NCI-H2196 (cell line): ENCODE measurements around the gene POPDC3.
A peak's percentile ranks its signal among the peaks of the same experiment; 100 is the strongest.
"Not testable (repeated sequence)": the region's sequence is repeated elsewhere in the genome, so short reads cannot be mapped to it uniquely, and the experiment has no call there.

Source experiments
- DNase-seq: peaks from one replicate; lab custom pipeline; 2025; ENCODE audit not compliant: unreplicated experiment; lab: John Stamatoyannopoulos, UW

The POPDC3 gene

GRCh38 chr6:105196076-105196475, 16.3 kb upstream of the POPDC3 start:
- DNase-seq = no peak

GRCh38 chr6:105194591-105194990, 14.8 kb upstream of the POPDC3 start:
- DNase-seq = no peak

- no peak for DNase-seq
Observed at GRCh38 chr6:105194106-105194505, 14.3 kb upstream of the POPDC3 start.

GRCh38 chr6:105193647-105194046, 13.8 kb upstream of the POPDC3 start:
- no peak for DNase-seq

- no peak for DNase-seq
Observed at GRCh38 chr6:105192707-105193465, 13.1 kb upstream of the POPDC3 start.

- no peak for DNase-seq
Observed at GRCh38 chr6:105191351-105191750, 11.5 kb upstream of the POPDC3 start.

GRCh38 chr6:105189026-105189820, 9.4 kb upstream of the POPDC3 start:
- no peak for DNase-seq

- no peak for DNase-seq
Observed at GRCh38 chr6:105188251-105188650, 8.4 kb upstream of the POPDC3 start.

GRCh38 chr6:105186576-105186975, 6.8 kb upstream of the POPDC3 start:
- DNase-seq = no peak

GRCh38 chr6:105184921-105185320, 5.1 kb upstream of the POPDC3 start:
- DNase-seq = no peak

GRCh38 chr6:105181981-105182515, 2.2 kb upstream of the POPDC3 start:
- DNase-seq = no peak

- DNase-seq = no peak
Observed at GRCh38 chr6:105178636-105179035, 1.2 kb downstream of the POPDC3 start.

GRCh38 chr6:105178110-105178509, 1.7 kb downstream of the POPDC3 start:
- no peak for DNase-seq

- DNase-seq = no peak
Observed at GRCh38 chr6:105177556-105177955, 2.3 kb downstream of the POPDC3 start.

GRCh38 chr6:105174512-105174911, 5.3 kb downstream of the POPDC3 start:
- no peak for DNase-seq

- DNase-seq = not testable (repeated sequence)
Observed at GRCh38 chr6:105172515-105172914, 7.3 kb downstream of the POPDC3 start.

- no peak for DNase-seq
Observed at GRCh38 chr6:105170059-105170458, 9.8 kb downstream of the POPDC3 start.

- no peak for DNase-seq
Observed at GRCh38 chr6:105167914-105168313, 11.9 kb downstream of the POPDC3 start.

GRCh38 chr6:105164418-105164817, 15.4 kb downstream of the POPDC3 start:
- DNase-seq = peak; percentile 62

GRCh38 chr6:105163183-105163582, 16.6 kb downstream of the POPDC3 start:
- DNase-seq = no peak

GRCh38 chr6:105162377-105162776, 17.4 kb downstream of the POPDC3 start:
- DNase-seq = no peak

- no peak for DNase-seq
Observed at GRCh38 chr6:105161421-105161820, 18.4 kb downstream of the POPDC3 start.
